Stimulated activated CD4-positive, alpha-beta T cell treated with anti-CD3 and anti-CD28 coated beads, TNF-alpha, amount 100 ng/mL, for 48 hours (primary cell): ENCODE results near the gene NUBPL.
"Not testable (repeated sequence)": the region's sequence is repeated elsewhere in the genome, so short reads cannot be mapped to it uniquely, and the experiment has no call there.

ENCODE experiments used
- DNase-seq, 3 donors: peaks; one replicate each; pipeline ENCODE4 v3.0.0-alpha.2; 2020; ENCODE audit warnings: low read depth in 3 of 3

The NUBPL gene

GRCh38 chr14:31727797-31728196 is 166.6 kb downstream of the NUBPL start:
- DNase-seq: no peak

DNA sequence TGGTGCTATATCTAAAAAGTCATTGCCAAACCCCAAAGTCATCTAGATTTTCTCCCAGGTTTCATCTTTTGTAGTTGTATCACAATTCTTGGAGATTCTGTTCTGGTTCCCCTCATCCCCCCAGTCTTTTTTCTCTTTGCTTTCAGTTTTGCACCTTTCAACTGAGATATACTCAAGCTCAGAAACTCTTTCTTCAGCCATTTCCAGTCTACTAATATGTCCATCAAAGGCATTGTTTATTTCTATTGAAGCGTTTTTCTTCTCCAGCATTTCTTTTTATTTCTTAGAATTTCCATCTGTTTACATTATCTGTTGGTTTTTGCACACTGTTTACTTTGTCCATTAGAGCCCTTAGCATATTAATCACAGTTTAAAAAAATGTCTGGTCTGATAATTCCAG is 179.5 kb downstream of the NUBPL start:
- DNase-seq: no peak

- DNase-seq: no peak
Observed at GRCh38 chr14:31745741-31746140, 184.5 kb downstream of the NUBPL start.

GRCh38 chr14:31746326-31746725 is 185.1 kb downstream of the NUBPL start:
- no peak for DNase-seq

DNA sequence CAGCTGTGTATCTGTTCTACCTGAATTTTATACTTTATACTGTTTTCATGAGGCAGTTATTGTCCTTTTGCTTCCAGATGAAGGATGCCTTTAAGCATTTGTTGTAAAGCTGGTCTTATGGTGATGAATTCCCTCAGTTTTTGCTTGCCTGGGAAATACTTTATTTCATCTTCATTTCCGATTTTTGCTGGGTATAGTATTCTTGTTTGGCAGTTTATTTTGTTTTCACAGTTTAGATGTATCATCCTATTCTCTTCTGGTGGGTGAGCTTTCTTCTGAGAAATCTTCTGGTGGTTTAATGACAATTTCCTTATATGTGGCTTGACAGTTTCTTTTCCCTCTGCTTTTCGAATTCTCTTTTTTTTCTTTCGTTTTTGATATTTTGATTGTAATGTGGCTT is 188.1 kb downstream of the NUBPL start:
- DNase-seq: no peak

DNA sequence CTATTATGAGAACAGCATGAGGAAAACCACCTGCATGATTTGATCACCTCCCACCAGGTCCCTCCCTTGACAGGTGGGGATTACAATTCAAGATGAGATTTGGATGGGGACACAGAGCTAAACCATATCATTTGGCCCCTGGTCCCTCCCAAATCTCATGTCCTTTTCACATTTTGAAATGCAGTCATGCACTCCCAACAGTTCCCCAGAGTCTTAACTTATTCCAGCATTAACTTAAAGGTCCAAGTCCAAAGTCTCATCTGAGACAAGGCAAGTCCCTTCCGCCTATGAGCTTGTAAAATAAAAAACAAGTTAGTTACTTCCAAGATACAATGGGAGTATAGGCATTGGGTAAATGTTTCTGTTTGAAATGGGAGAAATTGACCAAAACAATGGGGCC is 189.8 kb downstream of the NUBPL start:
- DNase-seq: not testable (repeated sequence)

- DNase-seq: no peak
Observed at GRCh38 chr14:31752867-31753661, 191.9 kb downstream of the NUBPL start.

DNA sequence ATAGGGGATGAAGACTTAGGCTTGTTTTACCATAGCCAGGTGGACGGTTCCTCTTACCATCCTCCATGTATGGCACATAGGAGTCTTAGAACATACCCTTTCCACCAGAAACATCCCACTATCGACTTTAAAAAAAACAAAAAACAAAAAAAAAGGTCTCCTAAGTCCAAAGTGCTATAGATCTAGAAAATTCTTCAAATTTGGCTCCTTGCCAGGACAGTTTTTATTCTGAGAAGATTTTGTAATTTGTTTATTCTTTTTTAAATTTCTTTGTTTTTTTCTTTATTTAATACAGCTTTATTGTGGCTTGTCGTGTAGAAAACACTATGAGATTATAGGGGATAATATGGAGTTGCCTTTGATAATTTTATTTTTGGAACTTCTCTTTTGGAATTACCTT is 197.7 kb downstream of the NUBPL start:
- DNase-seq: no peak

GRCh38 chr14:31760277-31760676 is 199.1 kb downstream of the NUBPL start:
- no peak for DNase-seq

DNA sequence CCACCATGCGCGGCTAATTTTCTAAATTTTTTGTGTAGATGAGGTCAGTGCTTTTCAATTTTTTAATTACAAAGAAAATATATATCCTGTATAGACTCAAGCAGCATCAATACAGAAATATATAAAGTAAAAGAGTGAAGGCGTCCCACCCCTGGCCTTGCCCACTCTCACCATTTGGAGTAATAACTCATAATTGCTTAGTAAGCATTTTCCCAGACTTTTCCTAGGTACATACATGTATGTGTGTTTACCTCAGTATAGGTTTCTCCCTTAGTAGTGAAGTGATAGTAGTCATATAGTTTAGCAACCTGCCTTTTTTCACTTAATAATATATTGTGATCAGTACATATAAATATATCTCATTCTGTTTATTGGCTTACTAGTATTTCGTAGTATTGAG is 200.1 kb downstream of the NUBPL start:
- DNase-seq: no peak

- no peak for DNase-seq
Observed at GRCh38 chr14:31763041-31763440, 201.8 kb downstream of the NUBPL start.

- DNase-seq: no peak
Observed at GRCh38 chr14:31766315-31766892, 205.2 kb downstream of the NUBPL start.

DNA sequence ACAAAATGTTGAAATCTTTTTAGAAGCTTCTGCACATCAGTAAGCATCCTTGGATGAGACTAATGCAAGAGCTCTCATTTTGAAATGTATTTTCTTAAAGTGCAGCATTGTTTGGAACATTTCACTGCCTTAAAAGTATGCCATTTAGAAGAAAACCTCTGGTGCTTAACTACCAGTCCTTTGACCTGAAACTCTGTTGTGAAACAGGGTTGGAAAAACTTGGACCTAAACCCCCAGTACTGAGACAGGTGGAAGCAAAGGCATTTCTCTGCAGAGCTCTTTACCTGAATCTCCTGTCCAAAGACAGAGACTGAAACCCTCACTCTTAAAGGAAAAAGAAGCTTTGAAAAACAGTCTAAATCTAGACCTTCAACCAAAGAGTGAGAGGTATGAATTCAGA is 207.2 kb downstream of the NUBPL start:
- DNase-seq: no peak

GRCh38 chr14:31770271-31770670 is 209.1 kb downstream of the NUBPL start:
- DNase-seq: no peak

DNA sequence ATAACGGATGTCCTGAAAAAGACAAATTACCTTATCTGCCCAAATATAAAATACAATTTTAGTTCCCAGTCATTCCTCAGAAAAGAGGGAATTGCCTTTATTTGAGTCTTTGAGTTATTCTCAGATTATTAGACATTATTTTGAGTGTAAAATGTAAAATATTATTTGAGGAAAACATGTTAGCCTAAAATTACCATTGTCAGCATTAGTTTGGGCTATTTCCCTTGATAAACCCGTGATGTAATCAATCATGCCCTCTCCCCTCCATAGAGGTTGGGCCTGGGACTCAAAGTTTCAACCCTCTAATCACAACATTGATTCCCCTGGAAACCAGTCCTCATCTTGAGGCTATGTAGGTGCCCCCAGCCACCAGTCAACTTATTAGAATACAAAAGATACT is 213.4 kb downstream of the NUBPL start:
- no peak for DNase-seq

DNA sequence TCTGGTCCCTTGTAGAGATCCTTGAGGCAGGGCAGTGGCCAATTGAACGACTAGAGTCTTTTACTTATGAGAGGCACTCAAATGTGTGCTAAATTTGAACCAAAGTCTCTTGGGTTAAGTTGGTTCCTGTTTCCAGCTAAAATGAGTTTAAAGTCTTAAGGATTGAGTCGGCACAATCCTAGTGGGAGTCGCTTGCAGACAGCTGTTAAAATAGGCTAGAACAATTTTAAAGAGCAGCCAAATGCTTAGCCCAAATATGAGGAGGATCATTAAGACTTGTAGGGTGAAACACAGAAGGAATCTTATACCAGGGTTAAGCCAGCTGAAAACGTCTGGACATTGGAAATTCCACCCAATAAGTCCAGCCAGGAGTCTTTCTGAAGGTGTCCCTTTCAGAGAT is 216.1 kb downstream of the NUBPL start:
- no peak for DNase-seq

DNA sequence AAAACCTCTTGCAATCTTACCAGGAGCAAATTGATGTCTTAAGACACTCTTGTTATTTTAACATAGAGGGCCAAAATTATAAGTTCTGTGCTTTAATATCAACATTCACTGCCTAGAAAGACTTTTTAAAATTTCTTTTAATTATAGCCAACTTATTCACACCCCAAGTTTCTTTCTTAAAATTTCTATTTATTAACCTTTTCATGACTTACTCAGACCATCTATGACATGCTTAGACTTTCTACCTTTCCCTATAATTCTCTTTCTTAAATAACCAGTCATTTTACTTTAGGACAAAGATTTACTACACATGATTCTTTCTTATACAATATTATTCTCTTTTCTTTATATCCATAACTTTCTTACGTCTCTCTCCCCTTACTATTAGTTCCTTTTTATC is 220.4 kb downstream of the NUBPL start:
- DNase-seq: no peak

DNA sequence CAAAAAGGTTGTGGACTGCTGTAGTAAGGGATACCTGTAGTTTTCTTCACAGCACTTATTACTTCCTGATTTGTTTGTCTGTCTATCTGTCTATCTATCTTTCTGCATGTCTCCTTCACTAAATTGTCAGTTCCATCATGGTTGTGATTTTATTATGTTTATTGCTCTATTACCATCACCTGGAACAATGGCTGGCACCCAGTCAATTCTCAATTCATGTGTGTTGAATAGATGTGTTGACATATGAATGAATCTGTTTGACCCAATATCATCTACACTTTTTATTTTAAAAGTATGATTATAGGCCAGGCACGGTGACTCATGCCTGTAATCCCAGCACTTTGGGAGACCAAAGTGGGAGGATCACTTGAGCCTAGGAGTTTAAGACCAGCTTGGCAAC is 224.4 kb downstream of the NUBPL start:
- no peak for DNase-seq

- peak in 1 of 3 donors; percentile 0 for DNase-seq
Observed at GRCh38 chr14:31787377-31787776, 226.2 kb downstream of the NUBPL start.

- no peak for DNase-seq
Observed at GRCh38 chr14:31788340-31788739, 227.1 kb downstream of the NUBPL start.

DNA sequence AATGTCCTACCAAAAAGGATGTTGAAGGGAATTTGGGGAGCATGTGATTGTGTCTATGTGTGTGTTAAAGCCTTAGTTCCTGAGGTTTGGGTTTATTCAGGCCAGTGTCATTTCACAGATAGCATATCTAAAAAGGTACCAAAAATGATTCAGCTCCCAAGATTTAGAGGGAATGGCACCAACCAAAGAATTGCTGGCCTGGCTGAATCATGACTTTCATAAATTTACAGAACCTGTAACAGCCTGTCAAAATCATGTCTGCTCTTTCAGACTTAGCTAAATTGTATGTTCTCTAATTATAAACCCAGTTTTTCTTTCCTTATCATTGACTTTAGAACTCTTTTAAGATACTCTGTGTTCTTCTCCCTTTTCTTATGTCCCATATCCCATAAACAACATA is 231.5 kb downstream of the NUBPL start:
- no peak for DNase-seq

DNA sequence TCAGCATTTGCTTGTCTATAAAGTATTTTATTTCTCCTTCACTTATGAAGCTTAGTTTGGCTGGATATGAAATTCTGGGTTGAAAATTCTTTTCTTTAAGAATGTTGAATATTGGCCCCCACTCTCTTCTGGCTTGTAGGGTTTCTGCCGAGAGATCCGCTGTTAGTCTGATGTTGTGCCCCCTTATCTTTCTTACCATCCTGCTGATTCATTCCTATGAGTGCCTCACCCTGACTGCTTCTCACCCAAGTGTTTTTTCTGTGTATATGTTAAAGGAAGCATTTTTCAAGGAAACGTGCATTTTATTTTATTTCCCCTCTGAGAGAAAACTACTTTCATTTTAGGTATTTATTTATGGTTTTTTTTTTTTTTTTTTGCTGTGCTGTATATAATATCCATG is 236.7 kb downstream of the NUBPL start:
- not testable (repeated sequence) for DNase-seq

- DNase-seq: no peak
Observed at GRCh38 chr14:31802838-31803237, 241.6 kb downstream of the NUBPL start.

- no peak for DNase-seq
Observed at GRCh38 chr14:31806249-31806648, 245.0 kb downstream of the NUBPL start.
